CD4-positive, alpha-beta T cell treated with Interleukin-17A for 1 hour (primary cell): ENCODE data around the gene ACVRL1.

ENCODE experiments used
- DNase-seq: peaks from one replicate; pipeline ENCODE4 v3.0.0-alpha.2; 2020

ACVRL1 gene

DNA sequence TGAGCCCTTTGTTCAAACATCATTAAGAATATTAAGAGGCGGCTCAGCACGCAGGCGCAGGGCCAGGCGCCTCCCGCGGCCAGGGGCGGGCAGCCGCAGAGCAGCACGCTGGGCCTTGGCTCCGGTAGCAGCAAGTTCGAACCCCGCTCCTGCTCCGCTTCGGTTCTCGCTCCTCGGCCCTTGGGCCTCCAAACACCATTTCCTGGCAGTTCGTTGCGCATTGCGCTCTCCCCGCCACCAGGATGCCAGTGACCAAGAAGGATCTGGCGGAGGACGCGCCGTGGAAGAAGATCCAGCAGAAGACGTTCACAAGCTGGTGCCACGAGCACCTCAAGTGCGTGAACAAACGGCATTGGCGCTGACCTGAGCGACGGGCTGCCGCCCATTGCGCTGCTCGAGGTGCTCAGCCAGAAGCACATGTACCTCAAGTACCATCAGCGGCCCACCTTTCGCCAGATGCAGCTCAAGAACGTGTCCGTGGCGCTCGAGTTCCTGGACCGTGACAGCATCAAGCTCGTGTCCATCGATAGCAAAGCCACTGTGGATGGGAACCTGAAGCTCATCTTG, 6.9 kb upstream of the ACVRL1 start:
- no peak for DNase-seq

DNA sequence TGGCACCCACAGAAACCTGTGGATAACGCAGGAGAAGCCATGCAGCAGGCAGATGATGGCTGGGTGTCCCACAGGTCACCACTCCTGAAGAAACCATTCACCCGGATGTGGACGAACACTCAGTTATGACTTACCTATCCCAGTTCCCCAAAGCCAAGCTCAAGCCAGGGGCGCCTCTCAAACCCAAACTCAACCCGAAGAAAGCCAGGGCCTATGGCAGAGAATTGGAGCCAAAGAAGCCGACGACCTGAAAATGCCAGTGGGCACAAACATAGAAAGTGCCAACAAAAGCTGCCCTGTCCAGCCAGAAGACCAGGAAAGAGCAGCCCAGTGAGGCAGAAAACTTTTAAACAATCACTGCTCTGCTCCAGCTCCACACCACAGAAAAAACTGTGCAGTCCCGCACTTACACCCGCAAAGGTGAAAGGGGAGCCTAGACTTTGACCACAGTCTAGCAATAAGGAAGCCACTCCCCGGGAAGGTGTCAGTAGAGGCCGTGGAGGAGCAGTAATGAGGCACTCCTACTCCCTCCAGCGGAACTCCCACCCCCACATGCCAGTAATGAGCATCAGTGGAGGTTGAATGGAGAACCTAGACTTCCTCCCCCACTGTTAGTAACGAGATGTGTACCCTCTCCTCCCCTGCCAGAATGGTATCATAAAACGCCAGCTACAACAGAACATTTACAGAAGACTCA, 6.0 kb upstream of the ACVRL1 start:
- DNase-seq: no peak

DNA sequence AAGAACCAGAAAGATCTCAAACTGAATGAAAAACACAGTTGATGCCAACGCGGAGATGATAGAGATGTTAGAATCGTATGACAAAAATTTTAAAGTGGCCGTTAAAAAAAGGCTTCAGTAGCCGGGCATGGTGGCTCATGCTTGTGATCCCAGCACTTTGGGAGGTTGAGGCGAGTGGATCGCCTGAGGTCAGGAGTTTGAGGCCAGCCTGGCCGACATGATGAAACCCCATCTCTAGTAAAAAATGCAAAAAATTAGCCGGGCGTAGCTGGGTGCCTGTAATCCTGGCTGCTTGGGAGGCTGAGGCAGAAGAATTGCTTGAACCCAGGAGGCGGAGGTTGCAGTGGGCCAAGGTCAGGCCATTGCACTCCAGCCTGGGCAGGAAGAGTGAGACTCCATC, 5.4 kb upstream of the ACVRL1 start:
- DNase-seq: no peak

DNA sequence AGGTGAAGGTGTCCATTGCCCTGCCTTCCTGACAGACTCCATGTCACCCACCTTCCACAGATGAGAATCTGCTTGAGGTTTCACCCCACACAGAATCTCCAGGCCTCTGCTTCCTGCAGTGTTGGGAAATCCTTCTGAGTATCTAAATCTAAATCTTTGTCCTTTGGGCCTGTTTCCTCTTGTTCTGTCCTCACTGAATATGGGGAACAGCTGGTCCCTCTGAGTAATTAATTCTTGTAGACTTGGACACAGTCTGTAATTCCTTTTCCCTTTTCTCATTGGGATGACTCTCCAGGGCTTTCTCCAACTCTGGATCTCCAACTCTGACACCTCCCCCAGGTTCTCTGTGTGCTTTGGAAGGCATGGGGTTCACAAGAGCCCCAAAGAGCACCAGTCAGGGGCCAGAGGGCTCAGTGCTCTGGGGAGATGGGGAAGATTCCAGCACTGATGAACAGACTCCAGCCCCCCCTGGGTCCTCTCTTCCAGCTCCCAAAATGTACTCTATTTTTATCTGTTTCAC, 2.3 kb upstream of the ACVRL1 start:
- DNase-seq: no peak

DNA sequence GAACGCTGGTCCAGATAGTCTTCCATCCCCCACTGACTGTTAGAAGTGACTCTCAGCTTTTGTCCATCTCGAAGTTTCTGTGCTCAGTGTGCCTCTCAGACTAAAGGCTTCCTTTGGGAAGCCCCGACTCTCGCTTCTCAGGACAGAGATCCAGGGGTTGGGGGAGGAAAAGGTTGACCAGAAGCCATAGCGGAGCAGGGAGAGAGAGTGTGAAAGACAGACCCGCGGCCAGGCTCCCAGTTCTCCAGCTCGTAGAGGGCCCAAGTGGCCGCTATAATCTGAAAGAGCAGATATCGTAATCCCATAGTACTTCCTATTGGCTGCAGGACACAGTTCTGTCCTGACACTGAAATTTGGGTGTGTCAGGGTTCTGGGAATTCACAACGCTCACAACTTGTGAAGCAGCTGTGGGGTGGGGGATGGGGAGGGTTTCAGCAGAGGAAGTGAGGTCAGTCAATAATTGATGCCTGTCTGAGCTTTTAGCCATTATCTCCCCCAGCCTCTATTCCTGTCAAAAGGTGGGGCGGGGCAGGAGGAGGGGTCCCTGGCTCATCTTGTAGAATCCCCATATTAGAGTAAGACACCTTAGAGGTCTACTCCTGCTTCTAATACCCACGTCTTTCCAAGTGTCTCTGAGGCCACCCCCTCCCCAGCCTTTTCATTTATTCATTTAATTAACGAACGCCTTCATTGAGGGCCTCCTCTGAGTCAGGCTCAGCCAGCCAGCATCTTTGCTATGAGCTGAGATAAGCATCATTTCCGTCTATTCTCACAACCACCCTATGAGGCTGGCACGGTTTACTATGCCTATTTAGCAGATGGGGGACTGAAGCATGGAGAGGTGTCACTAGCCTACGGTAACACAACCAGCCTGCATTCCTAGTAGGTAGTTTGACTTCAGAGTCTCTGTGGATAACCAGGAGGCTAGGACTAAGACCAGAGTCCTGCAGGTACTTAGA, 1.6 kb upstream of the ACVRL1 start:
- no peak for DNase-seq

DNA sequence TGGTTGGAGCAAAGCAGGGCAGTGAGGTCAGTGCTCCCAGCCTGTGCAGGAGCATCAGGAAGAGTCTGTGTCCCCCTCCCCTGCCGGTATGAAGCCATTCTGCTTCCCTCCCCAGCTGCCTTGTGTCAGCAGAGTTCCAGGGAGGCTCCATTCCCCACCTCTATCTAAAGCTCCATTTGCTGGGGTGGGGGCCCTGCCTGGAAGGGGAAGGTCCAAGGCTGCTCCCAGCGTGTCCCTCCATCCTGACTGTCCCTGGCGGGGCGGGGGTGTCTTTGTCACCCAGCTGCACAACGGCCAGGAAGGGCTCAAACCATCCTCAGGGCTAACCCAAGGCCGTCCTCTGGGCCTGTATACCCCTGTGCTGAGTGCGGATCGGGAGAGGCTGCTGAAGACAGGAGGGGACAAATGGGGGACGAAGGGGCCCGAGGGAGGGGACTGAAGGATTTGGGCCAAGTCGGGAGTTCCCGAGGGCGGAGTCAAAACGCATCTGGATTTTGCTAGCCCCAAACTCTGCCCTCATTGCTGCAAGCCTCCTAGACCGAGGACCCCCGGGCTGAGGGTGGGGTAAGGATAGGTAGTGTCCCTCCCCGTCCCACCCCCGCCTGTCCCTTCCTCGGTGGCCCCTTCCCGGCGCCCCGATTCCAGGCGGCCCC, 748 bp upstream of the ACVRL1 start:
- no peak for DNase-seq

DNA sequence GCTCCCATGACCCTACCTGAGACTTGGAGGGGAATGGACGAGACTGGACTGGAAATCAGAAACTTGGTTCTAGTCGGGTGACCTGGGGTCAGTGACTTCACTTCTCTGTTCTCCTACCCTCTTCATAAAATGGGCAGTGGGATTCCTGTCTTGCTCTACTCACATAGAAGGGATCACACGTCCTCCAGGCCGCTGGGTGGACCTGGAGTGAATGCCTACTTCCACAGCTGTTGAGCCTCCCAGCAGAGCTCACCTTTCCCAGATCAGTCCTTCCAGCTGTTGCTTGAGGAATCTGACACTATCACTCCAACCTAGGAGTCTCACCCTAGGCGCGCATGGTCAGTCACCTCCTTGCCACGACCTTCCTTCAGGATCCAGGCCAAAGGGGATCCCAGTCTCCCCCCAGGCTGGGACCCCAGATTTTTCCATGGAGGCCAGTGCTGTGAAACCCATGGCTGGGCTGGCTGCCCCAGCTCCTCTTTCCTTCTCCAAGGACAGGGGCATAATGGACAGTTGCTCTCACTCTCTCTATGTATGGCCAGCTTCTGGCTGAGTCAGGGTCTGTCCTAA, 637 bp downstream of the ACVRL1 start:
- no peak for DNase-seq

DNA sequence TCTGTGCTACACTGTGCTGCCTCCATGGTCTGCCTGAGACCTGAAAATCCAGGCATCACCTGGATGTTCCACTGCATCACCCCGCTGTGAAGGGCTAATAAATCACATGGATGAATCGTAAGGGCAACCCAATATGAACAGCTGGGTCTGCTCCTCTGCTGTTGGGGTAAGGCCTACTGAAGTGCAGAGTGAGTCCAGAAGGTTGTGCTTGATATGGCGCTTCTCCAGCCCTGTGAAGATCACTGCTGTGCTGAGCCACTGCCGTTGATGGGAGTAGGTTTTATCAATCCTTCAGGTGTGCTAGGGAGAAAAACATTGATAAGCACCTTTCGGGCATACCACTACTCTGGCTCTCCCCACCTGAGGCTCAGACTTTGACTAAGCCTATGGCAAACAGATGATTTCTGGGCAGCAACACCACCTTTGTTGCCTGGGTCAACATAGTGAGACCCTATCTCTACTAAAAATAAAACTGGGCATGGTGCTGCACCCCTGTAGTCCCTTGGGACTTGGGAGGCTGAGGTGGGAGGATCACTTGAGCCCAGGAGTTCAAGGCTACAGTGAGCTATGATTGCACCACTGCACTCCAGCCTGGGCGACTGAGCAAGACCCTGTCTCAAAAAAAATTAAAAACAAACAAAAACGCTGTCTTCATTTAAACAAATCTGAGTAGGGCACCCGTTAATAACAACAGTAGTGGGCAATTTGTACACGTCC, 1.7 kb downstream of the ACVRL1 start:
- no peak for DNase-seq

DNA sequence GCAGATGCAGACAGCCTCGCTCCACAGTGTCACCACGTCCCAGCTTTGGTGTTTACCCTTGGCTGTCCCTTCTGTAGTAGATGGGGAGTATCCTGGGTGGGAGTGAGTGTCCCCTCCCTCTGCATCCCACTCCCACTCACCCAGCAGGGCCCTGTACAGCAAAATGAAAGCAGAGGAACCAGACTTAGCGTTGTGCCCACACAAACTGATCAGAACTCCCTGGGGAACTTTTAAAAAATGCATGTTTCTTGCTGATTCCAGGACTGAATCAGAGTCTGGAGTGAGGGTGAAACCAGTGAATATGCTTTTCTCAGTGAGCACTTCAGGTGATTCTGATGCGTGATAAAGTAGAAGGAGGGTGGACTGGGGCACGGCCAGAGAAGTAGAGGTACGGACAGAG, 2.9 kb downstream of the ACVRL1 start:
- no peak for DNase-seq

DNA sequence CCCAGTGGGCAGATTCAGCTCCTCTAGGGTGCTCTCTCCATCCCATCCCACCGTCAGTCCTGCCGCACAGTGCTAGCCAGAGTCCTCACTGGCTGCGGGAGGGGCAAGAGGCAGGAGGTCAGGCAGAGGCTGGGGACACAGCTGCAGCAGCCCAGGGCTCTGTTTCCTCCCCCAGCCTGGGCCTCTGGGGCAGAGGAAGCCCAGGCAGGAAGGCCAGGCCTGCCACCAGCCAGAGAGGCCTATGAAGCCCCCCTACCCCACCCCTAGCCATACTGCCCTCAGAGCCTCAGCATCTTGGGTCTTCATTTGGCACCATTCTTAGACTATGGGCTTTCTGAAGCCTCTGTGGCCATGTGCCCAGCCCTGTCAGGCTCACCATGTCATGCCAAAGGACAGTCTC, 3.4 kb downstream of the ACVRL1 start:
- no peak for DNase-seq

DNA sequence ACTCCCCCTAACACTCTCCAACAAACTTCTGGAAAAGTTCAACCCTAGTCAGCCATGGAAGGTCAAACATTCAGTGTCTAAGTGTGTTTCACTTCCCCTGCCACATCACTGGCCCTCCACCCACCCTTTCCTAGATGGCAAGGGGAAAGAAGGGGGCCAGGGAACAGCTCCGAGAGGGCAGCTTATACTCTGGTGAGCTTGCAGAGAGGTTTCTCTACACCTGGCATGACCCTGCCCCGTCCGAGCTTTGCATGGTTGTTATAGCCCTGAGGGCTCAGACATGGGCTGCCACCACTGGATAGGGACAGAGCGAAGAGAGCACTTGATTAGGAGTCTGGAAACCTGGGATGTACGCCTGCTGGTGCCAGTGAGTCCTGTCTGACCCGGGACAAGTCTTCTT, 4.0 kb downstream of the ACVRL1 start:
- no peak for DNase-seq

DNA sequence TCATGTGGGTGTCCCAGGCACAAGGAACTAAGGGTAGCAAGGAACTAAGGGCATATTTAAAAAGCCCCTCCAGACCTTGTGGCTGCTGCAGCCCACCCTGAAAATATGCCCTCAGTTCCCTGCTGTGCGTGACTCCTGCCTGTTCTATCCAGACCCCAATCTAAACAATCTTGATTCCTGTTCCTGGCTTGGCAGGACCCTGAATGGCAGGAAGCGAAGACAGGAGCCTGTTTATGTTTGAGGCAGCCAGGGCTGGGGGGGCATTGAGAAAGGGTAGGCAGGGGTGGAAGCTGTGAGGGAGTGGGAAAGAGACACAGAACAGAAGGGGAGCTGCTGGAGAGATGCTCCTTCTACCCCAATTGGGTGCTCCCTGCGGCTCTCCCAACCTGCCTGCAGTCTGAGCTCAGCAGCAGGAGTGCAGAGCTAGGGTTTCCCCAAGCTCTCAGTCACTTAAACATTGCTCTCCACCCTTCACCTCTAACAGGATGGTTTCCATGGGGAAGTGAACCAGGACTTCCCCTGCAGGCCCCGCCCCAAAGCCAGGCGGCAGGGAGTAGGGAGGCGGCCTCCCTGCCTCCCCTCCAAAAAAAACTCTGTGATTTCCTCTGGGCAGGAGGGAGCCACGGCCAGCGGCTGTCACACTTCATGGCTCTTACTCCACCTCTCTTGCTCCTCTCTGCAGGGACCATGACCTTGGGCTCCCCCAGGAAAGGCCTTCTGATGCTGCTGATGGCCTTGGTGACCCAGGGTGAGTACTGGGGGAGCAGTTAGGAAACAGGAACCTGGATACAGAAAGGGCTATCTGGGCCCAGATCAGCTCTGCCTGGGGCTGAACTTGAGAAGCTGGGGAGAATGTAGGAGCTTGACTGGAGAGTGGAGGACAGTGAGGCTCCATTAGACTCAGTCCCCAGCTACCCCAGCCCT, 4.7 kb downstream of the ACVRL1 start:
- no peak for DNase-seq

DNA sequence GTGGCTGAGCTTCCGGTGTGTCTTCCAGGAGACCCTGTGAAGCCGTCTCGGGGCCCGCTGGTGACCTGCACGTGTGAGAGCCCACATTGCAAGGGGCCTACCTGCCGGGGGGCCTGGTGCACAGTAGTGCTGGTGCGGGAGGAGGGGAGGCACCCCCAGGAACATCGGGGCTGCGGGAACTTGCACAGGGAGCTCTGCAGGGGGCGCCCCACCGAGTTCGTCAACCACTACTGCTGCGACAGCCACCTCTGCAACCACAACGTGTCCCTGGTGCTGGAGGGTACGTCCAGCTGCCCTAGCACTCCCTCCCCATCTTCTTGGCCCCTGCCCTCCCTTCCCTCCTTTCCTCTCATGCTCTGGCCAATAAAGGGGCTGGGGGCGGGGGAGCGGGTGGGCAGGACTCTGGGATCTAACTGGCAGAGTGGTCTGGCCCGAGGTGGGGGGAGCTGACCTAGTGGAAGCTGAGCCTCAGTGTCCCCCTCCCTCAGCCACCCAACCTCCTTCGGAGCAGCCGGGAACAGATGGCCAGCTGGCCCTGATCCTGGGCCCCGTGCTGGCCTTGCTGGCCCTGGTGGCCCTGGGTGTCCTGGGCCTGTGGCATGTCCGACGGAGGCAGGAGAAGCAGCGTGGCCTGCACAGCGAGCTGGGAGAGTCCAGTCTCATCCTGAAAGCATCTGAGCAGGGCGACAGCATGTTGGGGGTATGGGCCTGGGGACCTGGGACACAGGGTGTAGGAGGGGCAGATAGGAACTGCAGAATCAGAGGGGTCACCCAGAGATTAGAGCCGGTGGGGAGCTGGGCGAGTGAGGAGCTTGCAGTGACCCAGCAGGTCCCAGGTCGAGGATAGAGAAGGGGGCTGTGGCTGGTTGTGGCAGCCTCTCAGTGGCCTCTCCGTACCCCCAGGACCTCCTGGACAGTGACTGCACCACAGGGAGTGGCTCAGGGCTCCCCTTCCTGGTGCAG, 6.0 kb downstream of the ACVRL1 start:
- no peak for DNase-seq

DNA sequence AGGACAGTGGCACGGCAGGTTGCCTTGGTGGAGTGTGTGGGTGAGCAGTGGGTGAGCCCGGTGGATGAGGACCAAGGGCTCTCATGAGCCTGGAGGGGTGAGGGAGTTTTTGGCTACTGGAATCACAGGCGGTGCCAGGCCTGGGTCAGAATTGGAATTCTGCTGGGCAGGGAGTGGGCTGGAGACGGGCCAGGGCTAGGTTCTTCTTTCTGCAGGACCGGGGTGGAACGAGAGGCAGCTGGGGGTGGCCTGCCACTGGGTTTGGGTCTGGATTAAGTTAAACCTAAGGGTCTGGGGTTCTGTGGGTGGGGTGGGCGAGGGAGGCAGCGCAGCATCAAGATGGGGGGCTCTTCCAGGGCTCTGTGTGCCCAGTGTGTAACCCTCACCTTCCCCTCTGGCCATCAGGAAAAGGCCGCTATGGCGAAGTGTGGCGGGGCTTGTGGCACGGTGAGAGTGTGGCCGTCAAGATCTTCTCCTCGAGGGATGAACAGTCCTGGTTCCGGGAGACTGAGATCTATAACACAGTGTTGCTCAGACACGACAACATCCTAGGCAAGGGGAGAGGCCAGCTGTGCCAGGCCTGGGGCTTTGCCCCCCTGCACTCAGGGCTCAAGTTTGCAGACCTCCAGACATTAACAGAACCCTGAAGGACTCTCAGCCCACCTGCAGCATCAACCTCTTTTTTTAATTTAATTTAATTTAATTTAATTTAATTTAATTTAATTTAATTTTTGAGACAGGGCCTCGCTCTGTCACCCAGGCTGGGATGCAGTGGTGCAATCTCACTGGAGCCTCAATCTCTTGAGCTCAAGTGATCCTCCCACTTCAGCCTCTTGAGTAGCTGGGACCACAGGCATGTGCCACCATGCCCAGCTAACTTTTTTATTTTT, 7.0 kb downstream of the ACVRL1 start:
- DNase-seq: no peak

DNA sequence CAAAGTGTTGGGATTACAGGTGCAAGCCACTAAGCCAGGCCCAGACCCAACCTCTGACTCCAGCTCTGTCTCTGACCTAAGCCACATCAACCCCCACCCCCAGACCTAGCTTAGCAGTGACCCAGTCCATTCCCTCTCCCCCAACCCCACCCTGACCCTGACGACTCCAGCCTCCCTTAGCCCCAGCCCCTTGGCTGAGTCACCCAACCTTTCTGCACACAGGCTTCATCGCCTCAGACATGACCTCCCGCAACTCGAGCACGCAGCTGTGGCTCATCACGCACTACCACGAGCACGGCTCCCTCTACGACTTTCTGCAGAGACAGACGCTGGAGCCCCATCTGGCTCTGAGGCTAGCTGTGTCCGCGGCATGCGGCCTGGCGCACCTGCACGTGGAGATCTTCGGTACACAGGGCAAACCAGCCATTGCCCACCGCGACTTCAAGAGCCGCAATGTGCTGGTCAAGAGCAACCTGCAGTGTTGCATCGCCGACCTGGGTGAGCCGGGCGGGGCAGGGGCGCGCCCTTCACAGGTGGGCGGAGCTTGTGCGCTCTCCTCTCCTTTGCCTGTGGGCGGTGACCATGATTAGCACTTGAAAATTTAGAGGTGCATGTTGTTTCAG, 7.8 kb downstream of the ACVRL1 start:
- no peak for DNase-seq

DNA sequence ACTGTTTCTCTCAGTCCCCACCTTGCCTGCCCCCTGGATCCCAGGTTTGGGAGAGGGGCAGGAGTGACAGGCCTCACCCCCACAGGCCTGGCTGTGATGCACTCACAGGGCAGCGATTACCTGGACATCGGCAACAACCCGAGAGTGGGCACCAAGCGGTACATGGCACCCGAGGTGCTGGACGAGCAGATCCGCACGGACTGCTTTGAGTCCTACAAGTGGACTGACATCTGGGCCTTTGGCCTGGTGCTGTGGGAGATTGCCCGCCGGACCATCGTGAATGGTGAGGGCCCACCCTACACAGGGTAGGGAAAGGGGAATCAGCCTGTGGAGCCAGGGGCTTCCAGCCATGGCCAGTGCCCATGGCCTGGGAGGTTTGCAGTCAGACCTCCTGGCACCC, 8.6 kb downstream of the ACVRL1 start:
- no peak for DNase-seq

DNA sequence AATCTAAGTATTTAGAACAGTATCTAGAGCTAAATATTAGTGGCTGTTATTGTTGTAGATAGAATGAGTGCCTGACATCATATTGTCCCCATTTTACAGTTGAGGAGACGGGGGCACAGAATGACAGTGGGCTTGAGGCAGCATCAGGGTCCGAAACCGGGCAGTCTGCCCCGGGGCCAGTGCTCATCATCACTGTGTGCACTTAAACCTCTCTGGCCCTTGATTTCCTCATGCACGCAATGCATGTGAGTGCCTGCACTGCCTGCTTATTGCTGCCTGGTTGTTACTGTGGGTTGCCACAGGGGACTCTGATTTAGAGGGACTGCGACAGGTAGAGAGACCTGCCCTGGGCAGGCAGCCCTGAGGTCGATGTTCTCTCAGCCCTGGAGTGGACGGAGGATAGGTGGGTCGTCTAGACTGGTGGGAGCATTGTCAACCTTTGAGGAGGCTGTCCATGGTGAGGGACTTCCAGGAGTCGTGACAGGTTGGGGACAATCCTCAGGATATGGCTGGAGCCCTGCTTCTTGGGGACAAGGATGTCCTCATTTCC, 9.8 kb downstream of the ACVRL1 start:
- no peak for DNase-seq
